ENCODE results near the gene GRIK4. TPM values are rescaled to one million over a fixed set of nuclear protein-coding genes. Genes with fewer than 3 reads are reported as not detected.

The GRIK4 gene
- polyA plus RNA-seq, 1 donor from 2014 or later: 3.4 TPM

DNA sequence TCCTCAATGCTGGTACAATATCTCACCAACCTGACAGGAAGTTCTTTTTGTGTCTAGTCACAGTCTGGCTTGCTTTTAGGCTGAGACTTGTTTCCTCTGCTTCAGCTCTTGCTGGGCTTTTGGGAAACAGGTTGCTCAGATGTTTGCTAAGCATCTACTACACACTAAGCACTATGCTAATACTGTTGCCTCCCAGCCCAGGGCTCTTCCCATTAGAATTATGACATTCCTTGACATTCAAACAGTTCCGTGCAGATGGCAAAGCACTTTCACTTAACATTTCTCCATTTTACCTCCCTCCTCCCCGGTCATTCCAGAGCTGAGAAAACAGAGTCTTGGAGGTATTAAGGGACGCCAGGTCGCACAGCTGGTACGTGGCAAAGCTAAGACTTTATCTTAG, 311.6 kb downstream of the GRIK4 start:
- Histone ChIP-seq H3K9me3 (ENCODE audit: low read length) (no peaks in the 10 kb centered on the region), H3K4me2 (ENCODE audit: low read length) (no peak overlapping the region), H3F3A (ENCODE audit: insufficient read depth, low read length, poor library complexity, severe bottlenecking) (no peaks in the 10 kb centered on the region), H2AFZ (ENCODE audit: low read depth, low read length) (no peak overlapping the region), H3K27me3 (ENCODE audit: insufficient read depth, low read depth, low read length) (no peaks in the 10 kb centered on the region), H3K9ac (ENCODE audit: low read length) (no peak overlapping the region), H3K36me3 (ENCODE audit: insufficient read depth, low read length) (no peaks in the 10 kb centered on the region), H3K4me3 (ENCODE audit: low read length) (no peak overlapping the region), H3K79me2 (replicated peaks; ENCODE audit: insufficient read depth, low read length) (no peaks in the 10 kb centered on the region), H3K27ac (ENCODE audit: low read length) (no peak overlapping the region), H4K20me1 (ENCODE audit: insufficient read depth) (no peaks in the 10 kb centered on the region), H3K9me2 (ENCODE audit: insufficient read depth, low read length) (no peaks in the 10 kb centered on the region)
- TF ChIP-seq REST (IDR thresholded peaks at IDR 0.05; ENCODE audit: borderline replicate concordance) (no peak), MXI1 (conservative IDR thresholded peaks at IDR 0.05; ENCODE audit: poor library complexity, severe bottlenecking) (no peak), POLR2AphosphoS5 (IDR thresholded peaks at IDR 0.05) (no peak), TAF1 (IDR thresholded peaks at IDR 0.05; ENCODE audit: low read depth) (no peak), RAD21 (conservative IDR thresholded peaks at IDR 0.05) (no peak), EZH2 (IDR thresholded peaks at IDR 0.05; ENCODE audit: borderline replicate concordance, insufficient read depth, low read length, poor library complexity, severe bottlenecking) (no peak), SMC3 (conservative IDR thresholded peaks at IDR 0.05; ENCODE audit: poor library complexity) (no peak), EP300 (conservative IDR thresholded peaks at IDR 0.05; ENCODE audit: poor library complexity, severe bottlenecking) (no peak)
- TF ChIP-seq, protein P1, sequence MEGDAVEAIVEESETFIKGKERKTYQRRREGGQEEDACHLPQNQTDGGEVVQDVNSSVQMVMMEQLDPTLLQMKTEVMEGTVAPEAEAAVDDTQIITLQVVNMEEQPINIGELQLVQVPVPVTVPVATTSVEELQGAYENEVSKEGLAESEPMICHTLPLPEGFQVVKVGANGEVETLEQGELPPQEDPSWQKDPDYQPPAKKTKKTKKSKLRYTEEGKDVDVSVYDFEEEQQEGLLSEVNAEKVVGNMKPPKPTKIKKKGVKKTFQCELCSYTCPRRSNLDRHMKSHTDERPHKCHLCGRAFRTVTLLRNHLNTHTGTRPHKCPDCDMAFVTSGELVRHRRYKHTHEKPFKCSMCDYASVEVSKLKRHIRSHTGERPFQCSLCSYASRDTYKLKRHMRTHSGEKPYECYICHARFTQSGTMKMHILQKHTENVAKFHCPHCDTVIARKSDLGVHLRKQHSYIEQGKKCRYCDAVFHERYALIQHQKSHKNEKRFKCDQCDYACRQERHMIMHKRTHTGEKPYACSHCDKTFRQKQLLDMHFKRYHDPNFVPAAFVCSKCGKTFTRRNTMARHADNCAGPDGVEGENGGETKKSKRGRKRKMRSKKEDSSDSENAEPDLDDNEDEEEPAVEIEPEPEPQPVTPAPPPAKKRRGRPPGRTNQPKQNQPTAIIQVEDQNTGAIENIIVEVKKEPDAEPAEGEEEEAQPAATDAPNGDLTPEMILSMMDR (IDR thresholded peaks at IDR 0.05; ENCODE audit: poor library complexity, severe bottlenecking): no peak

- no peaks in the 10 kb centered on the region for H3K9me3 ChIP-seq (ENCODE audit: low read length)
- no peak overlapping the region for H3K4me3 ChIP-seq (ENCODE audit: low read length)
- TF ChIP-seq REST (IDR thresholded peaks at IDR 0.05; ENCODE audit: borderline replicate concordance) (no peak), EZH2 (IDR thresholded peaks at IDR 0.05; ENCODE audit: borderline replicate concordance, insufficient read depth, low read length, poor library complexity, severe bottlenecking) (no peak), SMC3 (conservative IDR thresholded peaks at IDR 0.05; ENCODE audit: poor library complexity) (no peak), TAF1 (IDR thresholded peaks at IDR 0.05; ENCODE audit: low read depth) (no peak), MXI1 (conservative IDR thresholded peaks at IDR 0.05; ENCODE audit: poor library complexity, severe bottlenecking) (no peak)
- TF ChIP-seq, protein P1 (IDR thresholded peaks at IDR 0.05; ENCODE audit: poor library complexity, severe bottlenecking): no peak
- H2AFZ ChIP-seq (ENCODE audit: low read depth, low read length): no peak overlapping the region
- no peak overlapping the region for H3K4me2 ChIP-seq (ENCODE audit: low read length)
- no peaks in the 10 kb centered on the region for H3K79me2 ChIP-seq (replicated peaks; ENCODE audit: insufficient read depth, low read length)
- no peaks in the 10 kb centered on the region for H3F3A ChIP-seq (ENCODE audit: insufficient read depth, low read length, poor library complexity, severe bottlenecking)
- no peaks in the 10 kb centered on the region for H3K9me2 ChIP-seq (ENCODE audit: insufficient read depth, low read length)
- H4K20me1 ChIP-seq (ENCODE audit: insufficient read depth): no peaks in the 10 kb centered on the region
- no peaks in the 10 kb centered on the region for H3K36me3 ChIP-seq (ENCODE audit: insufficient read depth, low read length)
- no peak overlapping the region for H3K27ac ChIP-seq (ENCODE audit: low read length)
- no peak overlapping the region for H3K9ac ChIP-seq (ENCODE audit: low read length)
- H3K27me3 ChIP-seq (ENCODE audit: insufficient read depth, low read depth, low read length): no peaks in the 10 kb centered on the region
Observed at GRCh38 chr11:120824242-120824641, 312.7 kb downstream of the GRIK4 start.

Data from neural cell (in vitro differentiated cells).